Activated naive CD4-positive, alpha-beta T cell (primary cell): ENCODE data around the gene DPEP2NB.
"Not testable (repeated sequence)": the region's sequence is repeated elsewhere in the genome, so short reads cannot be mapped to it uniquely, and the experiment has no call there.

Source experiments
- DNase-seq, 4 experiments: peaks; one replicate each; lab custom pipeline; 2025; lab: John Stamatoyannopoulos, UW

The DPEP2NB gene

GRCh38 chr16:68013440-68013839, 2.3 kb downstream of the DPEP2NB start:
- DNase-seq, result no peak

GRCh38 chr16:68009872-68010271, 5.8 kb downstream of the DPEP2NB start:
- DNase-seq, result not testable (repeated sequence)

- no peak for DNase-seq
Measured at GRCh38 chr16:68009157-68009735, 6.5 kb downstream of the DPEP2NB start.

GRCh38 chr16:68005786-68006286, 9.9 kb downstream of the DPEP2NB start:
- peak in 2 of 4 experiments; percentile 35 to 50 for DNase-seq

- no peak for DNase-seq
Measured at GRCh38 chr16:68005211-68005610, 10.5 kb downstream of the DPEP2NB start.

GRCh38 chr16:68003031-68003430, 12.7 kb downstream of the DPEP2NB start:
- no peak for DNase-seq

GRCh38 chr16:68000450-68000849, 15.3 kb downstream of the DPEP2NB start:
- DNase-seq, result no peak

GRCh38 chr16:67999985-68000384, 15.7 kb downstream of the DPEP2NB start:
- no peak for DNase-seq

- peak in 2 of 4 experiments; percentile 47 to 50 for DNase-seq
Measured at GRCh38 chr16:67998779-67999688, 16.7 kb downstream of the DPEP2NB start, which contains the start of gene DPEP2. DPEP2 (minus strand) TSS chr16:67999484; CDS start chr16:67993212, 6,272 bp downstream.

GRCh38 chr16:67998231-67998778, 17.4 kb downstream of the DPEP2NB start:
- not testable (repeated sequence) for DNase-seq

- no peak for DNase-seq
Measured at GRCh38 chr16:67996666-67997065, 19.0 kb downstream of the DPEP2NB start.

- no peak for DNase-seq
Measured at GRCh38 chr16:67995423-67995822, 20.3 kb downstream of the DPEP2NB start.

- DNase-seq, result not testable (repeated sequence)
Measured at GRCh38 chr16:67994040-67994408, 21.7 kb downstream of the DPEP2NB start.

GRCh38 chr16:67993207-67994039, 22.3 kb downstream of the DPEP2NB start:
- peak; percentile 59 to 78 (median 66) for DNase-seq

GRCh38 chr16:67992661-67993206, 23.0 kb downstream of the DPEP2NB start:
- DNase-seq, result no peak

GRCh38 chr16:67990018-67990386, 25.7 kb downstream of the DPEP2NB start:
- DNase-seq, result no peak

GRCh38 chr16:67989322-67990017, 26.2 kb downstream of the DPEP2NB start:
- no peak for DNase-seq

GRCh38 chr16:67988675-67989074, 27.0 kb downstream of the DPEP2NB start:
- no peak for DNase-seq

GRCh38 chr16:67987460-67988160, 28.1 kb downstream of the DPEP2NB start:
- no peak for DNase-seq

GRCh38 chr16:67986949-67987348, 28.8 kb downstream of the DPEP2NB start:
- DNase-seq, result no peak
